ENCODE measurements around the gene STUB1. TPM values are rescaled to one million over a fixed set of nuclear protein-coding genes. Genes with fewer than 3 reads are reported as not detected.

STUB1 gene
- total RNA-seq, 1 donor from 2014 or later = 87.1 TPM

DNA sequence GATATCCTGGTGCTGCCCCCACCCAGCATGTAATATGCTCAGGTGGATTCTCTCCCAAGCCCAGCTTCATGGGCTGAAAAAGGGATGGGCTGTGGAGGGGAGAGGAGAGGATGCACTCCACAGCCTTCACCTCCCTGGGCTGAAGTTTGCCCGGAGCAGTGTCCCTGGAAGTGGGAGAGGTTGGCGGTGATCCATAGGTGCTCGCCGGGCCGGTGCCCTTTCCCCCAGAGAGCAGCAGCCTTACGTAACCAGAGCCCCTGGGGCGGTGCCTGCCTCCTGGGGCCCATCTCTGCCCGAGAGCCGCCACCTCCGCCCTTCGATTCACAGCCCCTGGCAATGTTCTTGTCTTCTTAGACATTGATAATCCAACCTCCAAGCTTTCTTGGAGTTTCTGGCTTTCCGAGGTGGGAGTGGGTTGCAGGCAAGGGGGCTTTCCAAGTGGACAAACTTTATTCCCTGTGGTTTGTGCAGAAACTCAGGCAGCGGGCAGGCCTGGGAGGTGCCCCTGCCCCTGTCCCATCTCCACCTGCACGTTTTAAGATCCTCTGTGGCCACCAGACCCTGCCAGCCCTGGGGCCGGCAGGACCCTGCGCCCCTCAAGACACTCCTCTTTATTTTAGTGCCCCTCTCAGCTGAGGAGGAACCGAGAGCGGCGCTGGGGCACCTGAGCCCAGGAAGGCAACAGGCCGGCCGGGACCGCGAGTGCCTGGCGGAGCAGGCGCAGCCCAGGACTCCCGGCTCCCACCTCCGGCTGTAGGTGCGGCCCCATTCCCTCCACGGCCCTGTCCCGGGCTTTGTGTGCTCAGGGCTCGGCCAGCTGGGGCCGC is 34.1 kb upstream of the STUB1 start:
- H3K4me1 Mint-ChIP-seq (ENCODE audit: low read depth) = peaks cover 4% of the 10 kb centered on the region
- no peaks in the 10 kb centered on the region for H3K27me3 Mint-ChIP-seq
- no peak overlapping the region for H3K4me3 Mint-ChIP-seq (ENCODE audit: low read depth)
- no peak overlapping the region for H3K27ac Mint-ChIP-seq
- no peaks in the 10 kb centered on the region for H3K9me3 Mint-ChIP-seq (ENCODE audit: low read depth)
- H3K36me3 Mint-ChIP-seq (ENCODE audit: insufficient read depth) = peaks cover 2% of the 10 kb centered on the region
- no peak for DNase-seq (ENCODE audit: low spot score, unreplicated experiment)
- TF ChIP-seq, protein P1, sequence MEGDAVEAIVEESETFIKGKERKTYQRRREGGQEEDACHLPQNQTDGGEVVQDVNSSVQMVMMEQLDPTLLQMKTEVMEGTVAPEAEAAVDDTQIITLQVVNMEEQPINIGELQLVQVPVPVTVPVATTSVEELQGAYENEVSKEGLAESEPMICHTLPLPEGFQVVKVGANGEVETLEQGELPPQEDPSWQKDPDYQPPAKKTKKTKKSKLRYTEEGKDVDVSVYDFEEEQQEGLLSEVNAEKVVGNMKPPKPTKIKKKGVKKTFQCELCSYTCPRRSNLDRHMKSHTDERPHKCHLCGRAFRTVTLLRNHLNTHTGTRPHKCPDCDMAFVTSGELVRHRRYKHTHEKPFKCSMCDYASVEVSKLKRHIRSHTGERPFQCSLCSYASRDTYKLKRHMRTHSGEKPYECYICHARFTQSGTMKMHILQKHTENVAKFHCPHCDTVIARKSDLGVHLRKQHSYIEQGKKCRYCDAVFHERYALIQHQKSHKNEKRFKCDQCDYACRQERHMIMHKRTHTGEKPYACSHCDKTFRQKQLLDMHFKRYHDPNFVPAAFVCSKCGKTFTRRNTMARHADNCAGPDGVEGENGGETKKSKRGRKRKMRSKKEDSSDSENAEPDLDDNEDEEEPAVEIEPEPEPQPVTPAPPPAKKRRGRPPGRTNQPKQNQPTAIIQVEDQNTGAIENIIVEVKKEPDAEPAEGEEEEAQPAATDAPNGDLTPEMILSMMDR (IDR thresholded peaks at IDR 0.05; ENCODE audit: unreplicated experiment) = no peak

DNA sequence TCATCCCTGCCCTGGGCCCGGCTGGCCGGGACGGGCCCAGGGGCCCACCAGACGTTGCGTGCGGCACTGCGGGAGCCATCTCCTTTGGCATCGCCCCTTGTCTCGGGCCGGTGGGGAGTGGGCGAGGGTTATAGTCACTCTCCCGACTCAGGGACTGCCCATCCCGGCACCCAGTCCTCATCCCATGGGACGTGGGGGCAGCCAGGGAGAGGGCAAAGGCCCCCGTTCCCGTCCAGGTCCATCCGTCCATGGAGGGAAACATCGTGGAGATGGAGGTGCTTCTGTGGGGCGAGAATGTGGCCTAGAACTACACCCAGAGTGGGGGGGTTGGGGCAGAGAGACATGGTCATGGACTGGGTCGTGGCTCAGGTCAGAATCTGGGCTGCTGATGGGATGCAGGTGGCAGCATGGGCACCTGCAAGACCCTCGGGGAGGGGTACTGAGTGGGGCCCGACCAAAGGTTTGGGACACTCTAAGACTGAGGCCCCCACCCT is 33.5 kb upstream of the STUB1 start:
- no peak for DNase-seq (ENCODE audit: low spot score, unreplicated experiment)
- Mint-ChIP-seq H3K27ac (peak overlapping the region; percentile 77), H3K36me3 (ENCODE audit: insufficient read depth) (peaks cover 2% of the 10 kb centered on the region), H3K9me3 (ENCODE audit: low read depth) (no peaks in the 10 kb centered on the region), H3K27me3 (no peaks in the 10 kb centered on the region), H3K4me3 (ENCODE audit: low read depth) (no peak overlapping the region), H3K4me1 (ENCODE audit: low read depth) (peaks cover 4% of the 10 kb centered on the region)
- TF ChIP-seq, protein P1 (IDR thresholded peaks at IDR 0.05; ENCODE audit: unreplicated experiment) = no peak

DNA sequence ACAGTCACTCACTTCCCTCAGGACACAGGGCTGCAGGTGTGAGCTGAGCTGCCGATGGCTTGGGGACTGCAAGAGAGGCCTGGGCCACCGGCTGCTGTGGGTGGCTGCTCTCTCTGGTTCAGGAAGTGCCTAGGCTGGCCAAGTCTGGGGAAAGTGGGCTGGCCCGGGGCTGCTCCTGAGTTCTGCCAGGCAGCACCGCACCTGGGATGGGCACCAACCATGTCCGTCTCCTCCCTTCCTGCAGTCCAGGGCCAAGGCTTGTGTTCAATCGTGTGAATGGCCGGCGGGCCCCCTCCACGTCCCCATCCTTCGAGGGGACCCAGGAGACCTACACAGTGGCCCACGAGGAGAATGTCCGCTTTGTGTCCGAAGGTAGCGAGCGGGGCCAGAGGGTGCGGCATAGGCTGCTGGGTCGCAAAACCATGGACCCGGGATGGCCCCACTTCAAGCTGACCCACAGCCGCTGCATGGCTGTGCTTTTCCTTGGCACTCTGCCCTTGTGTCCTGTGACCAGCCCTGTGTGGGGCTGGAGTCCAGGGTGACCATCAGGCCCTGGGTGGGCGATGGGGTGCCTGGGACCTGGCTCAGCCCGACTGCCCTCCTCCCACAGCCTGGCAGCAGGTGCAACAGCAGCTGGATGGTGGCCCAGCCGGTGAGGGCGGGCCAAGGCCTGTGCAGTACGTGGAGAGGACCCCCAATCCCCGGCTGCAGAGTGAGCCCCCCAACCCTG is 32.9 kb upstream of the STUB1 start:
- Mint-ChIP-seq H3K9me3 (ENCODE audit: low read depth) (no peaks in the 10 kb centered on the region), H3K27ac (peak overlapping the region; percentile 77)
- TF ChIP-seq, protein P1 (IDR thresholded peaks at IDR 0.05; ENCODE audit: unreplicated experiment) = no peak

DNA sequence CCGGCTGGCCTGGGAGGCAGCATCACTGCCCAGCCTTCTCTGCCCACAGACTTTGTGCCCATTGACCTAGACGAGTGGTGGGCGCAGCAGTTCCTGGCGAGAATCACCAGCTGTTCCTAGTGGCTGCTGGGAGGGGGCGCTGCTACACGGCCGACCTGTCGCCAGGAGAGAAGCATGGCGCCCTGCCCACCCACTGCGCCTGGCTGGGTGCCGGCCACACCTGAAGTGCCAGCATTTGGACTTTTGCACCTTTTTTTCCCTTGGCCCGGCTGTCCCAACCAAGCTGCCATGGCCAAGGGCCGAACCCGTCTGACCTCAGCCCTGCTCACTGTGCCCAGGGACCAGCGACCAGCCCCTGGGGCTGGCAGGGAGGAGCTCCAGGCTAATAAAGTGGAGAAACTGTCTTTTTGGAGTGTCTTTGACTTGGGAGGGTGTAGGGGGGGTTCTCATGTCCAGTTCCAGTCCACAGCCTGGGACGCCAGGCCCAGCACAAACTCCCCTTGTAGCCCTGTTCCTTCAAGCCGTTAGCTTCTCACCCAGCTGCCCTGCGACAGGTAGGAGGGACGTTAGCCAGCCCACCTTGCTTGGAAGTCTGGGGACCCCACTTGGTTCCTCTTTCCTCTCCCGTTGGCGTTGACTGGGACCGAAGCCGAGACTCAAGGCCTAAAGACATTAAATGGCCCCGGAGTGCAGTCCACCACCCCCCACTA is 32.0 kb upstream of the STUB1 start:
- Mint-ChIP-seq H3K36me3 (ENCODE audit: insufficient read depth) (peaks cover 2% of the 10 kb centered on the region), H3K4me3 (ENCODE audit: low read depth) (peak overlapping the region; percentile 73), H3K27ac (peak overlapping the region; percentile 89), H3K27me3 (no peaks in the 10 kb centered on the region), H3K4me1 (ENCODE audit: low read depth) (peaks cover 4% of the 10 kb centered on the region), H3K9me3 (ENCODE audit: low read depth) (no peaks in the 10 kb centered on the region)
- DNase-seq (ENCODE audit: low spot score, unreplicated experiment) = no peak
- TF ChIP-seq, protein P1 (IDR thresholded peaks at IDR 0.05; ENCODE audit: unreplicated experiment) = peak; percentile 56

More for the DNA sequence above, 32.9 kb upstream of the STUB1 start:
- Mint-ChIP-seq H3K27me3 (no peaks in the 10 kb centered on the region), H3K4me1 (ENCODE audit: low read depth) (peaks cover 4% of the 10 kb centered on the region), H3K4me3 (ENCODE audit: low read depth) (no peak overlapping the region), H3K36me3 (ENCODE audit: insufficient read depth) (peaks cover 2% of the 10 kb centered on the region)
- DNase-seq (ENCODE audit: low spot score, unreplicated experiment) = no peak
